GM19351 (cell line): ENCODE results near the gene P3H3.
"Not testable (repeated sequence)": the region's sequence is repeated elsewhere in the genome, so short reads cannot be mapped to it uniquely, and the experiment has no call there.

Source experiments
- ATAC-seq: cut with Tn5 transposase; IDR thresholded peaks from one replicate; pipeline ENCODE4 v1.9.1; 2021; ENCODE audit warnings: mild to moderate bottlenecking, moderate library complexity; ENCODE audit not compliant: unreplicated experiment

P3H3 gene

DNA sequence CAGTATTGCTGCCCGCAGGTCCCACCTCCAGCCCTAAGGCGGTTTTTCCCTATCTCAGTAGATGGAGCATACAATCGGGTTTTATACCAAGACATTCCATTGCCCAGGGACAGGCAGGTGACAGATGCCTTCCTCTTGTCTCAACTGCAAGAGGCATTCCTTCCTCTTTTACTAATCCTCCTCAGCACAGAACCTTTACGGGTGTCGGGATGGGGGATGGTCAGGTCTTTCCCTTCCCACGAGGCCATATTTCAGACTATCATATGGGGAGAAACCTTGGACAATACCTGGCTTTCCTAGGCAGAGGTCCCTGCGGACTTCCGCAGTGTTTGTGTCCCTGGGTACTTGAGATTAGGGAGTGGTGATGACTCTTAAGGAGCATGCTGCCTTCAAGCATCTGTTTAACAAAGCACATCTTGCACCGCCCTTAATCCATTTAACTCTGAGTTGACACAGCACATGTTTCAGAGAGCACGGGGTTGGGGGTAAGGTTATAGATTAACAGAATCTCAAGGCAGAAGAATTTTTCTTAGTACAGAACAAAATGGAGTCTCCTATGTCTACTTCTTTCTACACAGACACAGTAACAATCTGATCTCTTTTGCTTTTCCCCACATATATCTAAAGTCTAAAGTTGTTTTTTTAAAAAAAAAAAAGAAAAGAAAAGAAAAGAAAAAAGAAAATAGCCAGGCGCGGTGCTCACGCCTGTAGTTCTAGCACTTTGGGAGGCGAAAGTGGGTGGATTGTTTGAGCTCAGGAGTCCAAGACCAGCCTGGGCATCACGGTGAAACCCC is 58.2 kb downstream of the P3H3 start:
- not testable (repeated sequence) for ATAC-seq

GRCh38 chr12:6887460-6887859 is 59.3 kb downstream of the P3H3 start:
- no peak for ATAC-seq

GRCh38 chr12:6888360-6888759 is 60.2 kb downstream of the P3H3 start:
- ATAC-seq, result no peak

DNA sequence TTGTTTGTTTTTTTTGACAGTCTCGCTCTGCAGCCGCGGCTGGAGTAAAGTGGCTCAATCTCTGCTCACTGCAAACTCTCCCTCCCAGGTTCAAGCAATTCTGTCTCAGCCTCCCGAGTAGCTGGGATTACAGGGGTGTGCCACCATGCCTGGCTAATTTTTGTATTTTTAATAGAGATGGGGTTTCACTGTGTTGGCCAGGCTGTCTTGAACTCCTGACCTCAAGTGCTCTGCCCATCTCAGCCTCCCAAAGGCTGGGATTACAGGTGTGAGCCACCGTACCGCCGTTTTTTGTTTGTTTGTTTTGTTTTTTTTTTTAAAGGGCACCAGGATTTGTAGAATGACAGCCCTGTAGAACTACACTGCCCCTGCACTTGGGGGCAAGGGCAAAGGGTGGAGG is 60.6 kb downstream of the P3H3 start:
- not testable (repeated sequence) for ATAC-seq
